NCI-H1417 (cell line): Measurements from ENCODE around the gene CBX4.

Experiments
- DNase-seq, 3 experiments: peaks; one replicate each; lab custom pipeline; 2025; lab: John Stamatoyannopoulos, UW

CBX4 gene

GRCh38 chr17:79811868-79812352 lies 27.3 kb downstream of the CBX4 start:
- peak in 1 of 3 experiments; percentile 73 for DNase-seq

- peak; percentile 64 to 90 (median 84) for DNase-seq
These were observed 28.0 kb downstream of the CBX4 start for GRCh38 chr17:79811011-79811867.

GRCh38 chr17:79810130-79811010 lies 28.9 kb downstream of the CBX4 start:
- DNase-seq: peak; percentile 92 to 95 (median 94)

- peak; percentile 23 to 78 (median 60) for DNase-seq
These were observed 29.6 kb downstream of the CBX4 start for GRCh38 chr17:79809530-79810129.

GRCh38 chr17:79808763-79809529 lies 30.3 kb downstream of the CBX4 start:
- peak; percentile 55 to 80 (median 78) for DNase-seq

GRCh38 chr17:79806863-79807720 lies 32.1 kb downstream of the CBX4 start:
- DNase-seq: no peak

- no peak for DNase-seq
These were observed 32.8 kb downstream of the CBX4 start for GRCh38 chr17:79806446-79806760.

GRCh38 chr17:79804856-79805696 lies 34.2 kb downstream of the CBX4 start:
- no peak for DNase-seq

GRCh38 chr17:79803997-79804855 lies 35.0 kb downstream of the CBX4 start:
- DNase-seq: no peak

GRCh38 chr17:79803421-79803996 lies 35.7 kb downstream of the CBX4 start:
- DNase-seq: no peak

- peak in 2 of 3 experiments; percentile 53 to 65 for DNase-seq
These were observed 36.4 kb downstream of the CBX4 start for GRCh38 chr17:79802736-79803420.

GRCh38 chr17:79802039-79802735 lies 37.1 kb downstream of the CBX4 start:
- DNase-seq: no peak

- peak; percentile 26 to 69 (median 68) for DNase-seq
These were observed 37.8 kb downstream of the CBX4 start for GRCh38 chr17:79801156-79802038.

GRCh38 chr17:79800325-79801155 lies 38.7 kb downstream of the CBX4 start:
- peak; percentile 54 to 80 (median 68) for DNase-seq
